IPS-18c (cell line): ENCODE measurements around the gene NHSL1.

Experiments
- H3K4me3 ChIP-seq: 2 replicates; pipeline ENCODE4 v1.7.0; 2013; ENCODE audit warnings: low read depth, mild to moderate bottlenecking, low read length, moderate library complexity; ENCODE audit not compliant: insufficient read depth
- H3K9me3 ChIP-seq: one replicate; pipeline ENCODE4 v1.6.1; 2013; ENCODE audit warnings: mild to moderate bottlenecking, low read length, moderate library complexity; ENCODE audit not compliant: control insufficient read depth, insufficient read depth

Gene NHSL1

DNA sequence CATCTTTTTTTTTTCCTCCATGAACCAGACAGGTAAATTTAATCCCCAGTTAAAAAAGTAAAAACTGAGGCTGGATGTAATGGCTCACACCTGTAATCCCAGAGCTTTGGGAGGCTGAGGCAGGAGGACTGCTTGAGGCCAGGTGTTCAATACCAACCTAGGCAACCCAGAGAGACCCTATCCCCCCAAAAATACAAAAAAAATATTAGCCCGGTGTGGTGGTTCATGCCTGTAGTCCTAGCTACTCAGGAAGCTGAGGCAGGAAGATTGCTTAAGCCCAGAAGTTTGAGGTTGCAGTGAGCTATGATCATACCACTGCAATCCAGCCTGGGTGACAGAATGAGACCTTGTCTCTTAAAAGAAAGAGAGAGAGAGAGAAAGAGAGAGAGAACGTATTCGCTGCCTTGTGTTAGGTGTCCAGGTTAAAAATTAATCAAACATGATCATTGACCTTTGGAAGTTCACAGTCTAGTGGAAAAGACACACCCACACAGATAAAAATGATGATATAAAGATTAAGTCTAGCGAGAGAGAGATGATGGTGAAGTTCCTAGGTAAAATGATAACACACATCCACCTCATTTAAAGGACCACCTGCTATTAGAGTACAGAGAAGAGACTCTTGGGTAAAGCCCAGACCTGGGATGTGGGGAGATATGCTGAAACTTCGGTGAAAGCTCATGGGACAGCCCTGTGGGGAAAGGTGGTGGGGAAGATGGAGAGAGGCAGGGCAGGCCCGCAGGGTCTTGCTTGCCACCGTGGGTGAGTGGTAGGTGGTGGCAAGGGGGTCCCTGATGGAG is 4.8 kb upstream of the NHSL1 start:
- Histone ChIP-seq H3K9me3 (no peaks in the 10 kb centered on the region), H3K4me3 (no peak overlapping the region)

DNA sequence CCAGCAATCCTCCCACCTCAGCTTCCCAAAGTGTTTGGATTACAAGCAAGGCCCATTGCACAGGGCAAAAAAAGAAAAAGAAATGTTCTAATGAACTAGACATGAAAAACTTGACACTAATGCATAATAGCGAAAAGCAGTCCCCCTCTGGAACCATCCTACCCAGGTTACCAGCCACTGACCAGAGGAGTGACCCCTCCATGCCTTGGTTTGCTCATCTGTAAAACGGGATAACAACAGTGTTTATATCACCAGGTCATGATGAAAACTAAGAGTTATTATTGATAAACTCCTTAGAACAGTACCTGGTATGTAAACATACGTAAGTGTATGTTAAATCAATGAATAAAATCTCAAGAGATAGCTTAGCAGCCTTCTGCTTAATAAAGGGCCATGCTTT is 3.3 kb upstream of the NHSL1 start:
- H3K9me3 ChIP-seq, result no peaks in the 10 kb centered on the region
- no peak overlapping the region for H3K4me3 ChIP-seq

DNA sequence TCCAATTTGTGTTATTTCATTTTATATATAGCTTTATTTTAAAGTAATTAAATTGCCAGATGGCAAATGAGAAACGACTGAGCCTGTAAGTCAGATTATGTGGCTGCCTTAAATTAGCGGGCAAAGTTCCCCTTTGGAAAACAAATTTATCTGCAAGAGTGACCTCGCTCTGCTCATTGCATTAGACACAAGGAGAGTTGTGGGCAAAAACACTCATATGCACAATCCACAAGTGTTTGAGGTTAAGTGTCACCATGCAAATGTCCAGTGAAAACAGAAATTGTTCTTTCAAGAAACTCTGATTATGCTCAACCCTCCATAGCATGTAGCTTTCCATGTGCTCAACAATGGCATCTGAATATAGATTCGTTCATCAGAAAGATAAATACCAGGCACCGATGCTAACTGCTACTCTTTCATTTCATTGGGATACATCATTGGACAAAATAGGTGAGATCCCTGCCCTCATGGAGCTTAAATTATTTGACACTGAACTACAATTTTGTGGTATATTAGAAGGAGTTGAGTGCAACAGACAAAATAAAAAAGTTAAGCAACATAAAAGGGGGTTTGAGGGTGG is 1.7 kb upstream of the NHSL1 start:
- Histone ChIP-seq H3K9me3 (no peaks in the 10 kb centered on the region), H3K4me3 (no peak overlapping the region)

GRCh38 chr6:138500045-138500665 is 861 bp upstream of the NHSL1 start:
- no peak overlapping the region; the same call in 1 of the 2 replicates for H3K4me3 ChIP-seq
- H3K9me3 ChIP-seq, result no peaks in the 10 kb centered on the region

- Histone ChIP-seq H3K9me3 (no peaks in the 10 kb centered on the region), H3K4me3 (peak overlapping the region; percentile 6; the same call in 1 of the 2 replicates)
These were observed 528 bp downstream of the NHSL1 start for GRCh38 chr6:138498629-138499302.

GRCh38 chr6:138497286-138497685 is 2.0 kb downstream of the NHSL1 start:
- Histone ChIP-seq H3K9me3 (no peaks in the 10 kb centered on the region), H3K4me3 (no peak overlapping the region)

DNA sequence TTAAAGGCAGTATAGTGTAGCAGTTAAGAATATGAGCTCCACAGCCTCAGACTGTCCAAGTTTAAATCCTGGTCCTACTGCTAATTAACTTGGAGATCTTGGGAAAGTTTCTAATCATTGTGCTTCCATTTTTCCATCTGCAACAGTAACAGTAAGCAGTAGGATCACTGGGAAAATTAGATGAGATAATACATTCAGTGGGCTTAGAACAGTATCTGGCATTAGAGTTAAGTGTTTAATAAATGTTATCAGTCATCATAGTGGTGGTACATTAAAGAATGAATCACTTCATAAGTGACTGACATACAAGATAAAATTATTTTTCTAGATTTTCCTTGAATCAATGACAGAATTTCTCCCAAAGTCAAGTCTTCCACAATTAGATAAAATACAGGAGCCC is 5.0 kb downstream of the NHSL1 start:
- H3K4me3 ChIP-seq, result no peak overlapping the region
- H3K9me3 ChIP-seq, result no peaks in the 10 kb centered on the region

GRCh38 chr6:138493413-138493812 is 5.9 kb downstream of the NHSL1 start:
- Histone ChIP-seq H3K4me3 (no peak overlapping the region), H3K9me3 (no peaks in the 10 kb centered on the region)

DNA sequence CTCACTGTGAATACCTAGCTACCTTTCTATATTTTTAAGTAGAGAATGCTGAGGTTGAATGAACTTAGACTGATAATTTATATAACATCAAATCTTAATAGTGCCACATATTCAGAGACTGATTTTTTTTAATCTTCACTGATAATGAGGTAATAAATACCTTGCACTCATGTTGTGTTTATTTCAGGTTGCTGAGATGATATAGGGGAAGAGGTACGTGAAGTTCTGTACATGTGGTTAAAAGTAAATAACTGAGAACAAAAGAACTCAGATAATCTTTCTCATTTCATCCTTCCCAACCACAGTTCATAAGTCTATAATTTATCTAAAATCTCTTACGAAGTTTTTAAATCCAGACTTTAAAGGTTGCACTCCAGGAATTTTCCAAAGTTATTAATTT is 6.4 kb downstream of the NHSL1 start:
- no peaks in the 10 kb centered on the region for H3K9me3 ChIP-seq
- no peak overlapping the region for H3K4me3 ChIP-seq

DNA sequence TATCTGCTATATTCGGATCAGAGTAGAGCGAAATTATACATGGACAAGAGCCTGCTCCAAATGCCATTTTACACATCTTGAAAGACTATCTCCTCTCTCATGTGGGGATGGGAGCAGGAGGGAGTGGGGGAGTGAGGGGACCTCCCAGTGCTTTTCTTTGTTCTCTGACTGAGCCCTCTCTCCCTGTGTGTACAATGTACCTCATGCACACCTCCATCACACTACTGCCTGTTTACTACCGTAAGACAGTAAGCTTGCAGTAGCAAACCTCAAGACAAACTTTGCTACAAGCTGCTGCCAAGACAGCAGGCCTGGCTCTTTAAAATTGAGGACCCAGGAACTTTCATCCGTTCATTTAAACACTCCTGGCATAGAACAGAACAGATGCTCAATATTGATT is 7.2 kb downstream of the NHSL1 start:
- H3K9me3 ChIP-seq, result no peaks in the 10 kb centered on the region
- H3K4me3 ChIP-seq, result no peak overlapping the region

DNA sequence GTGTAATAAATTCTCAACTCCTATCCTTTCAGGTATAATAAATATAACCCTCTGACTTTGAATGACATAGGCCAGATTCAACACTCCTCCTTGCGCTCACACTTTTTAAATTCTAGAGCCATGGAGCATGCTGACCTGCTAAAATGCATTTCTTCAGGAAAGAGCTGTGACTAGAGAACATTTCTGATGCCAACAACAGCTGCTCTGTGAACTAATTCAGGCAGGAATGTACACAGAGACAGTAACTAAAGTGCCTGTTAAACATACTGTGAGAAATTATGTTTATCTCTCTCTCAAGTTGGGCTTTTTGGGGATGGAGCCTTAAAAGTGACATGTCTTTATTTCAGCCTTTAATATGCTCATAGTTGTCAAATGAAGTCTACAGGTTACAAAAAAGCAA is 8.3 kb downstream of the NHSL1 start:
- H3K4me3 ChIP-seq, result no peak overlapping the region
- no peaks in the 10 kb centered on the region for H3K9me3 ChIP-seq

DNA sequence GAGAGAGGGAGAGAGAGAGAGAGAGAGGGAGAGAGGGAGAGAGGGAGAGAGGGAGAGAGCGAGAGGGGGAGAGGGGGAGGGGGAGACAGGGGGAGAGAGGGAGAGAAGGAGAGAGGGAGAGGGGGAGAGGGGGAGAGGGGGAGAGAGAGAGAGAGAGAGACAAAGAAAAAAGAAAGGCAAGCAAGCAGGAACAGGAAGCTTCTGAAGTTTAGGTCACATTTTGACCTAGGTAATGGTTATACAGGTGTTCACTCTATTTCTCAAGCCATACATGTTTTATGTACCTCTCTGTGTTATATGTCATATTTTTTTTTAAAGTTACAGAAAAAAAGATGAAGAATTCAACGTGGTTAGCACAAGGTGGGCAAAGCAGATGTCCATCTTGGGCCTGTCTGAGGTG is 9.4 kb downstream of the NHSL1 start:
- no peak overlapping the region for H3K4me3 ChIP-seq
- H3K9me3 ChIP-seq, result no peaks in the 10 kb centered on the region

GRCh38 chr6:138487102-138487604 is 12.1 kb downstream of the NHSL1 start:
- Histone ChIP-seq H3K4me3 (no peak overlapping the region), H3K9me3 (no peaks in the 10 kb centered on the region)

- H3K9me3 ChIP-seq, result no peaks in the 10 kb centered on the region
These were observed 12.8 kb downstream of the NHSL1 start for GRCh38 chr6:138486249-138487101.

GRCh38 chr6:138485586-138486248 is 13.6 kb downstream of the NHSL1 start:
- Histone ChIP-seq H3K9me3 (no peaks in the 10 kb centered on the region), H3K4me3 (no peak overlapping the region)

More at GRCh38 chr6:138486249-138487101, 12.8 kb downstream of the NHSL1 start:
- H3K4me3 ChIP-seq, result no peak overlapping the region

DNA sequence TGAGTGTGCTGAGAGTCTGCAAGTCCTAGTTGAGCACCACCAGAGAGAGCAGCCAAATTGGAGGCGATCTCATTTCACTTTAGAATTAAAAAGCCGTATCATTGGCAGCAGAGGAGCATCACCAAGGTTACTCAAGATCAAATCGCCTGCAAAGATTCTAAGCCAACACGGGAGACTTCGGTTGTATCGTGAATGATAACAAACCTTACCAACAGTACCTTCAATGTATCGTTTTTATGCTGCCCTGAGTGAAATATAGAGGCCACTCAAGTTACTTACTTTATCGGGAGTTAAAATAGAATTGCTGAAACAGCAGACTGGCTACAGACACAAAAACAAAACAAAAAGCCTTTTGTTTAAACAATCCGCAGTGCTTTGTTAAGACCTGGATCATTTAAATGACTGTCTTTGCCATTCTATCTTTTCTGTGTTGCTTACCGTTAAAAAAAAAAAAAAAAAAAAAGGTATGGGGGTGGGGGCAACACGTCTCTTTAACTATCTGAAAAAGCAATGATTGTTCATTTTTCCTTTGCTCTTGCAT is 14.2 kb downstream of the NHSL1 start:
- H3K9me3 ChIP-seq, result no peaks in the 10 kb centered on the region
- H3K4me3 ChIP-seq, result no peak overlapping the region; the same call in 1 of the 2 replicates
